K562 (cell line): Measurements from ENCODE around the gene CASTOR1. TPM values are rescaled to one million over a fixed set of nuclear protein-coding genes. Genes with fewer than 3 reads are reported as not detected.

Experiments used
- ADNP ChIP-seq: fragments of 200-800 bp; sonication (Bioruptor generic); IDR thresholded peaks from 2 replicates; pipeline ENCODE4 v1.6.1; 2016; ENCODE audit warnings: missing genetic modification characterization, missing compliant biosample characterization
- AFF1 ChIP-seq, 2 experiments: fragments of 450-650 bp; IDR thresholded peaks; 2 replicates each; pipeline ENCODE4 v1.6.1; 2018; ENCODE audit warnings: mild to moderate bottlenecking in 2 of 2, low read depth in 1 of 2; ENCODE audit not compliant: partially characterized antibody in 2 of 2
- COPS2 ChIP-seq: fragments of 450-650 bp; conservative IDR thresholded peaks from 2 replicates; pipeline ENCODE4 v1.6.1; 2016; ENCODE audit warnings: mild to moderate bottlenecking, moderate library complexity
- DDX20 ChIP-seq: fragments of 450-650 bp; IDR thresholded peaks from 2 replicates; pipeline ENCODE4 v1.6.1; 2016; ENCODE audit warnings: missing genetic modification characterization, low read depth, mild to moderate bottlenecking, missing compliant biosample characterization, moderate library complexity
- EWSR1 ChIP-seq: fragments of 450-650 bp; IDR thresholded peaks from 2 replicates; pipeline ENCODE4 v1.6.1; 2018; ENCODE audit warnings: borderline replicate concordance, mild to moderate bottlenecking, low read depth, moderate library complexity; ENCODE audit not compliant: partially characterized antibody
- NBN ChIP-seq: fragments of 450-650 bp; IDR thresholded peaks from 2 replicates; pipeline ENCODE4 v1.6.1; 2016; ENCODE audit warnings: low read depth, mild to moderate bottlenecking
- NFE2L1 ChIP-seq: fragments of 450-650 bp; IDR thresholded peaks from 2 replicates; pipeline ENCODE4 v1.6.1; 2016; ENCODE audit warnings: missing genetic modification characterization, low read depth, mild to moderate bottlenecking, missing compliant biosample characterization, moderate library complexity, borderline replicate concordance
- POLR2AphosphoS5 ChIP-seq: IDR thresholded peaks from 2 replicates; pipeline ENCODE4 v1.6.1; 2011; ENCODE audit warnings: mild to moderate bottlenecking, low read depth, low read length, moderate library complexity; ENCODE audit not compliant: control insufficient read depth, insufficient read depth
- RBM34 ChIP-seq: fragments of 200-400 bp; formaldehyde crosslinking; IDR thresholded peaks from 2 replicates; pipeline ENCODE4 v1.6.1; 2018; ENCODE audit warnings: low read length, borderline replicate concordance; ENCODE audit not compliant: insufficient read depth
- SAFB2 ChIP-seq: fragments of 200-400 bp; formaldehyde crosslinking; IDR thresholded peaks from 2 replicates; pipeline ENCODE4 v1.6.1; 2018; ENCODE audit warnings: borderline replicate concordance, low read length, low read depth, moderate library complexity; ENCODE audit not compliant: severe bottlenecking
- XRCC4 ChIP-seq: IDR thresholded peaks from one replicate; pipeline ENCODE4 v1.6.1; 2011; ENCODE audit not compliant: insufficient read depth, insufficient read length; ENCODE audit errors: extremely low read depth
- ZBTB1 ChIP-seq: sonication (generic); formaldehyde crosslinking; IDR thresholded peaks from 2 replicates; pipeline ENCODE4 v1.8.1; 2023; ENCODE audit warnings: missing genetic modification reagents, low read depth, mild to moderate bottlenecking, borderline replicate concordance
- ZNF507 ChIP-seq: conservative IDR thresholded peaks from 2 replicates; pipeline ENCODE4 v1.6.1; 2017; ENCODE audit warnings: missing genetic modification characterization, missing compliant biosample characterization
- ZNF668 ChIP-seq: fragments of 250-450 bp; sonication (Bioruptor Pico); IDR thresholded peaks from 2 replicates; pipeline ENCODE4 v1.8.0; 2022; ENCODE audit warnings: mild to moderate bottlenecking, inconsistent platforms
- polyA plus RNA-seq, 8 experiments: library from polyadenylated mRNA; depleted of rRNA in 4 of 8; stranded (reverse) in 5 of 8; unstranded in 3 of 8; fragments of >200 nt; fragmentation: Nextera tagmentation in 2 of 8; fragmentation: Illumina TruSeq in 1 of 8; extraction: Ambion mirVana in 2 of 8; extraction: Trizol in 1 of 8; gene quantifications; 2 replicates each; pipeline versions ENCODE4 v1.2.1 to v1.2.3, GENCODE V29; 2011 to 2014; ENCODE audit warnings: inconsistent platforms in 1 of 8, missing spikeins in 1 of 8
- total RNA-seq, 7 experiments: library from RNA; depleted of rRNA in 6 of 7; stranded (reverse); fragments of >200 nt in 6 of 7; fragmentation: Illumina TruSeq in 2 of 7; extraction: Trizol in 2 of 7; gene quantifications; 2 replicates each; pipeline versions ENCODE4 v1.2.1 to v1.2.3, GENCODE V29; 2011 to 2021; ENCODE audit warnings: low replicate concordance in 1 of 7
- TF ChIP-seq, protein P1 (sequence below): fragments of 250-450 bp; sonication (Bioruptor Pico); IDR thresholded peaks from 2 replicates; pipeline ENCODE4 v1.4.0; 2020; ENCODE audit warnings: mild to moderate bottlenecking, moderate library complexity

Gene CASTOR1
- total and polyA plus RNA-seq, 9 of the 15 experiments (the other 6 are each of a cell fraction or from before 2014, with no cell fraction given) = 0.35 to 2.6 (median 1.1) TPM

GRCh38 chr22:30286331-30286730, 3.0 kb downstream of the CASTOR1 start (continued):
- TF ChIP-seq, protein P1, sequence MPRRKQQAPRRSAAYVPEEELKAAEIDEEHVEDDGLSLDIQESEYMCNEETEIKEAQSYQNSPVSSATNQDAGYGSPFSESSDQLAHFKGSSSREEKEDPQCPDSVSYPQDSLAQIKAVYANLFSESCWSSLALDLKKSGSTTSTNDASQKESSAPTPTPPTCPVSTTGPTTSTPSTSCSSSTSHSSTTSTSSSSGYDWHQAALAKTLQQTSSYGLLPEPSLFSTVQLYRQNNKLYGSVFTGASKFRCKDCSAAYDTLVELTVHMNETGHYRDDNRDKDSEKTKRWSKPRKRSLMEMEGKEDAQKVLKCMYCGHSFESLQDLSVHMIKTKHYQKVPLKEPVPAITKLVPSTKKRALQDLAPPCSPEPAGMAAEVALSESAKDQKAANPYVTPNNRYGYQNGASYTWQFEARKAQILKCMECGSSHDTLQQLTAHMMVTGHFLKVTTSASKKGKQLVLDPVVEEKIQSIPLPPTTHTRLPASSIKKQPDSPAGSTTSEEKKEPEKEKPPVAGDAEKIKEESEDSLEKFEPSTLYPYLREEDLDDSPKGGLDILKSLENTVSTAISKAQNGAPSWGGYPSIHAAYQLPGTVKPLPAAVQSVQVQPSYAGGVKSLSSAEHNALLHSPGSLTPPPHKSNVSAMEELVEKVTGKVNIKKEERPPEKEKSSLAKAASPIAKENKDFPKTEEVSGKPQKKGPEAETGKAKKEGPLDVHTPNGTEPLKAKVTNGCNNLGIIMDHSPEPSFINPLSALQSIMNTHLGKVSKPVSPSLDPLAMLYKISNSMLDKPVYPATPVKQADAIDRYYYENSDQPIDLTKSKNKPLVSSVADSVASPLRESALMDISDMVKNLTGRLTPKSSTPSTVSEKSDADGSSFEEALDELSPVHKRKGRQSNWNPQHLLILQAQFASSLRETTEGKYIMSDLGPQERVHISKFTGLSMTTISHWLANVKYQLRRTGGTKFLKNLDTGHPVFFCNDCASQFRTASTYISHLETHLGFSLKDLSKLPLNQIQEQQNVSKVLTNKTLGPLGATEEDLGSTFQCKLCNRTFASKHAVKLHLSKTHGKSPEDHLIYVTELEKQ (CRISPR knock-in tag) = no peak
- TF ChIP-seq ZNF507 (tag) (no peak), ZNF668 (CRISPR knock-in tag) (no peak), NFE2L1 (tag) (no peak), COPS2 (no peak), XRCC4 (no peak), NBN (no peak), AFF1 (IDR thresholded peaks at IDR 0.05; ENCODE audit: low read depth in 1 of 2, partially characterized antibody in 2 of 2) (no peak), RBM34 (no peak), DDX20 (no peak), ZBTB1 (no peak), POLR2AphosphoS5 (no peak), EWSR1 (no peak), SAFB2 (no peak), ADNP (tag) (no peak)
- TF ChIP-seq, all 486 proteins: peak for 0
